HG03196 (cell line): ENCODE results near the gene EFNA5.

ENCODE experiments used
- ATAC-seq: cut with Tn5 transposase; IDR thresholded peaks from one replicate; pipeline ENCODE4 v1.9.1; 2021; ENCODE audit not compliant: unreplicated experiment

Gene EFNA5

DNA sequence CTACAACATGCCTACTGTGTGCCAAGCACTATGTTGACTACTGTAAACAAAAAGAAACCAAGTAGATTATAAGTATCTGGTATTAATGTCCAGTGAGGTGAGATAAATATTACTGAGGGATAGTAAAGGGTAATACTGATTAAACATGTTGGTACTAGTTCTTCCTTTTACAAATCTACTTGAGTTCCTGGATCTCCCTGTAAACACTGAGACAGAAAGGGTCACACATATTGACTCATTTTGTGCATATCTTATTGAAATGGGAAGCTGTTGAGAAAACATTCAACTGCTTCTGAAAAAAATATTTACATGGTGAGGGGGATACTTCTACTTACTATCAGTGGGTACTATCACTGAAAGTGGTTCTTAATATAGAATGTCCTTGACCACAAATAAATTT is 24.3 kb downstream of the EFNA5 start:
- no peak for ATAC-seq

DNA sequence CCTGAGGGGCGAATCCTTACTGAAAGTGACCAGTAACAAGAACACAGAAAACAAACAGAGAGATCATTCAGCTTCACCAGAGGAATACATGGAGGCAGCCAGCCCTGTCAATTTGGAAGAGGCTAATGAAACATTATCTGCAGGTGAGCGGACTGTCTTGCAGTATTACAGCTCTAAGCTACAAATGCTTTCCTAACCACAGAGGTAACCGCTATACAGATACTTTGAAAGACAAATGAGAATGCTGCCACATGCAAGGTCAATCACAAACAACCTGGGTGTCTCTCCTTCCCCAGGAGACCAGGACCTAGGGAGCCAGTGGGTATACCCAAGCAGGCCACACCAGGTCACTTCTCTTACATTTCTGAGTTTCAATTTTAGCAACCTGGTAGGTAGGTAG is 30.2 kb downstream of the EFNA5 start:
- ATAC-seq = no peak

DNA sequence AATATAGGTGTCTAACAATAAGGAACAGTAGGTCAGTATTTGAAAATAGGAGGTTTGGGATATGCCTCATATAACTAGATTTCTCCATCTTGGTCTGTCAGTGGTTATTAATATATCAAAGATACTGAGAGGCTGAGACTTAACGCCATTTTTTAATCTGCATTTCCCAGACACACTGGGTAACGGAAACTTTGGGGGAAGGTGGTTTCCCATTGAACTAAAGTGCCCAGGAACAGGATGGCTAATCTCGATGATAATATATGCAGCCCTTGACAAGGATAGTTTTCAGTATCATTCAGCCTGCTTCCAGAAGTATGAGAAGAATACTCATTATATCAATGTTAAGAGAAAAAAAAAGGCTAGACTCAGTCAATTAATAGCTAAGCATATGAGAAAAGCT is 30.7 kb downstream of the EFNA5 start:
- ATAC-seq = no peak

DNA sequence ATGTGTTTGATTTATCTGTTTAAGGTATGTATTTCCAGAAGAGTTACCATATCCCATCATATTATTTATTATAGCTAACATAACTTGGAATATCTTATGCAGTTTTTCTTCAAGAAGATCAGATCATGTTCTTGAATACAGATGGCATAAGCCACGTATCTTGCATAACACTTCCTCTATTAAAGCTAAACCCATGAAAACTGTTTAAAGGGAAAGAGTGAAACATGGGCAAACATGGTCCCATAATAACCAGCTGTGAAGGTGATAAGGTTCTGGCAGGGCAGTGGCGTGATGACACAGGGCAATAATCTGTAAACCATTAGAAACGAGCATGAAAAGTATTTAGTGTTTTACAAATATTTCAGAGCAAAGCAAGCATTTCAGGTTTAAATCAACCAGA is 34.2 kb downstream of the EFNA5 start:
- no peak for ATAC-seq

DNA sequence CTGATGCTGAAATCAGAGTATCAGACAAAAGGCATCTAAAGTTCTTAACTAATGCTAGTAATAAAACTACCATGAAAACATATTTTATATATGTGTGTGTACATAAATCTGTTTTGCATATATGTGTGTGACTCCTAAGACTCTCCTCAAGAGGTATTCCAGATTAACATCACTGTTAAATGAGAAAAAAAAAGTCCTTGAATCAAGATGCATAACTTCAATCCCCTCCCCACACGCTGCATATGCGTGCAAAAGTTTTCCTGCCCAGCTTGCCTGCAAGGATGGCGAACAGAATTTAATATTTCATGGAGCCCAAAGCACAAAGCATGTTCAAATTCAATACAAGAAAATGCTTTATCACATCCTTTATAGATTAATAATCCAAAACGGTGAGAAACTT is 34.7 kb downstream of the EFNA5 start:
- ATAC-seq = no peak

DNA sequence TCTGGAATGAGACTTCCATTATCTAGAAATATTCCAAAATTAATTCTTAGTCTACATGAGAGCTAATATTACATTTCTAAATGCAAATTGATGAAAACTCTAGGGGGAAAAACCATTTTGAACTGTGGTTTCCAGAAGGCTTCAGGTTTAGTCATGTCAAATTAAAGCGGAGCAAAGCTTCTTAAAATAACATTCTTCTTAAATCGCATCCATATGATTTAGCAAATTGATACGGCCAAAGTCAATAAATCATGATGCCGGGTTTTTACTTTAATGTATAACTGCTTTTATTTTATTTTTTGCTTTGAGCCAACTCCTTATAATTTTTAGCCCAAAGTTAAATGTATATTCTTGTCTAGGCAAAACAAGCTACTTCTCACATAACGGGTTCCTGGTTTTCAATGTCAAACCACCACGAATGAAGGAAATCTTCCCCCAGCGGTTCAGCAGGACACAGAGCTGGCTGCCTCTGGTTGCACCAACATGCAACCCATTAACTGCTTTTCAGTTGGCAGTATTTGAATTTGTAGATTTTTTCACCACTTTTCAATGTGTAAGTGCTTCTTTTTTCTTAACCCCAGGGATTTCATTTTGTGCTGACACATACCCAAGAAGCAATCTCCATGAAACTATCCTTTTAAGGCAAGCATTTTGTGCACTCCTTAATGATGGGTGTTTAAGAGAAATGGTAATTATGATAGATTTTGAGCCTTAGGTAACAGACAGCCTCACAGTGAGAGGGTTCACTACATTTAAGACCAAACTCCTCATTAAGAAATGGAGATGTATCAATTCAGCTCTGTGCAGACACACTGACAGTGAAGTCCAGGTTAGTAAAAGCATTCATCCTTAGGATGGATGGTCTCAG is 35.5 kb downstream of the EFNA5 start:
- no peak for ATAC-seq

DNA sequence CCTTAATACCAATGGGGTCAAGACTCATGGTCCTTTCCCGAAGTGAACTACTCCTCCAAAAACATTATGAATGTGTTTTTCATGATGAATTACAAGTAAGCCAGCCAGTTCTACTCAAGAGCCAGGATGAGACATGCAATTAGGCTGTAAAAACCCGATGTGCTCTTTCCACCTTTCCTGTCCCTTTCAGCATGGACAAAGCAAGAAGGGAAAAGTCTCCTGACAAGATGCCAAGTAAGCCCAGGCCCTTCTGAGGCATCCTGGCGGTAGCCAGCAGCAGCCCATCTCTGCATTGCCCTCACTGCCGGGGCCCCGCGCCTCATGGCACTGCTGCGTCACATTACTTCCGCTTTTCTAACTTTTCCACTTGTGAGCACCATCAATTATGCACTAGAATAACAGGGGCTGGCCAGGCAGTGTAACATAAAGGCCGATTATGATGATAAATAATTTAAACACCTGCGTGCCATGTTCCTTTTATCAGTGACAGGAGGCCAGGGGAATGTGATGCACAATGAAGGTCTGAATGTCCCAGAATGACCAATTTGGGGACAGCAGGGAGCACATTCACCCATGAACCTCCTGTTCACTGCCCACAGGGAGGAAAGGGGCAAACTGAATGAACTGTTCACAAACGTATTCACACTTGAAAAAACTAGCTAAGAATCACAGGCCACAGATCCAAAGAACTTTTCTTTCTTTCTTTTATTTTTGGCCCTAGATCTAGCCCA is 37.4 kb downstream of the EFNA5 start:
- ATAC-seq = no peak

DNA sequence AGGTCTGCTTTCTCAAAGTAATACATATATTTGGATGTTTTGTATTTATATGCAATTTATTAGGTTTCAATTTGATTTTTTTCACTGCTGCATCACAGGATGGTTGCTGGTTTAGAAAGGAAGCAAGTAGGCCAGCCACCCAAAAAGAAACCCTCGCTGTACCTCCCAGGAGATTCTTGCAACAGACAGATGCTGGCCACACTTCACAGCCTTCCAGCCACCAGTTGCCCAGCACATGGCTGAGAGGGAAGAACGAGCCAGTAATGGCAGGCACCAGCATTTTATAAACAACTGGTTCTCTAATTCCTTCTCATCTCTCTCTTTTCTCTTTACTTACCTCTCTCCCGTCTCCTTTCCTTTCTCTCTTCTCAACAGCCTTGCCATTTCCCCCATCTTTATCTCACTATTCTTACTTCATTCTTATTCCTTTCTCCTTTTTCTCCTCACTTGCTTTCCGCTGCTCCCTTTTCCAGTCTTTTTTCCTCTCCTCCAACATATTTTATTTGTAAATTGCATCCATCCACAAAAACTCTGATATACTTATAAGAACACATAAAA is 38.9 kb downstream of the EFNA5 start:
- ATAC-seq = no peak

DNA sequence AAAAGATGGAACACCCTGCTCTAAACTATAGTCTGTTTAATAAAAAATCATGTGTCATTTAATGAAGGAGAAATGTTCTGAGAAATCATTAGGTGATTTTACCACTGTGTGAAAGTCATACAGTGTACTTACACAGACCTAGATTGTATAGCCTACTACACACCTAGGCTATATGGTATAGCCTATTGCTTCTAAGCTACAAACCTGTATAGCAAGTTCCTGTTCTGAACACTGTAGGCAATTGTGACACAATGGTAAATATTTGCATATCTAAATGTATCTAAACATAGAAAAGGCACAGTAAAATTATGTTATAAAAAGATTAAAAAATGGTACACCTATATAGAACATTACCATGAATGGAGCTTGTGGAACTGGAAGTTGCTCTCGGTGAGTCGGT is 40.6 kb downstream of the EFNA5 start:
- ATAC-seq = no peak

DNA sequence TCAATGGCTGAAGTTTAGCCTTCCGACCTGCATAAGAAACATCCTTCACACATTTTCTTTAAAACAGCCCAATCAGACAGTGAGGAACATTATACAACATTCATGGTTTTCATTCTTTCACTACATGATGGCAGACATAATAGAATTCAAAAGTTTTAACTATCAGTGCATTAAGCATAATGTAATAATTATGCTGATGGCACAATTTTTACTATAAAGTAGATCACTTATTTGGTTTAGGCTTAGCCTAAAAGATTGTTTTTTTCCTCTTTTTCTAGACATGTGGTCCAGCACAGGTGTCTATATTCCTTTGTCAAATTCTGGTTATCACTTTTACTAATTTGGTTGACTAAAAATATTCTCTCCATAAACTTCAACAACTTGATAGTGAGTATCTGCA is 46.5 kb downstream of the EFNA5 start:
- ATAC-seq = no peak

DNA sequence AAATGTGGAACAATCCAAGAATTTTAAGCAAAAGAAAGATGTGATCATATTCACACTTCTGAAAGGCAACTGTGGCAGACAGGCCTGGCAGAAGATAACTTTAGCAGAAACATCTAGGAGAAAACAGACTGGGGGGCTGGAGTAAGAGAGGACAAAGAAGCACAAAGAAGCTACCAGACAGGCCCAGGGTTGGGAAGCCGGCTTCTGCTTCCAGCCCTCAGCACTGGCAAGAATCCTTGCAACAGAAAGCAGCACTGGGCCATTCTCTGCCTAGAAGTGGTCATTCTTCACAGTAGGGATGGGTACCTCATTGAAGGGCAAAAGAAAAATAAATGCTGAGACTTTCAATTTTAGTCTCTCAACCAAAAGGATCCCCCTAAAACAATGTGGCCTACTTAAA is 49.6 kb downstream of the EFNA5 start:
- no peak for ATAC-seq

DNA sequence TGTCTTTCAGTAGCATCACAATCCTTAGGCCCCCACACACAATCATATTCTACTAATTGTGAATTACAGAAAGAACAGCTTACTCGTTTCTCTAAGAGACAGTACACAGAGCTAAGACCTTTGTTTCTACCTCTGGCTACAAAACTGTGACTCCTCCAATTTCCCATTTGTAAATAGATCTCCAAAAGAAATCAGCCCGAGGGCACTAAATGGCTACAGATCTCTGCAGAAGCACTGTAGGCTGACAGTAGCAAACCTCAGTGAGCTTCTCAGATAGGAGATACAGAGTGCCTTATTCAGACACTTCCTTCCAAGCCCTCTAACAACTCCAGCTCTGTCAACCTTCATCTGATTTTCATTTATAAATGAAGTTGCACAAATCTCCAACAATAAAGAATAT is 51.0 kb downstream of the EFNA5 start:
- no peak for ATAC-seq

DNA sequence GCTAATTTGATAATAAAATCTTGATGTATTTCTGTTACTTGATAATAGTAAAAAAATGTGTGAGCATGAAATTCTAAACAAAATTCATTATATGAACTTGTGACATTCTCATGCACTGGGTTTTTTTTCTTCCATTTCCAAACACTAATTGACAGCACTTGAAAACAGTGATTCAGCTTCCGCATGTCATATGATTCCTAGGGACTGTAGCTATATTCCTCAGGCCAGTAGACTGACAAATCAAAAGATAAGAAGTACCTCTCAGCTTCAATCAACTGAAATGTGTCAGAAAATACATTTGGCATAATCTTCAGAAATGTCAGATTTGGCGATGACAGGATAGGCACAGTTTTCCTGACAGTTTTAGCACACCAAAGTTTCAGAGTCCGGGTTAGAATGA is 52.5 kb downstream of the EFNA5 start:
- no peak for ATAC-seq

DNA sequence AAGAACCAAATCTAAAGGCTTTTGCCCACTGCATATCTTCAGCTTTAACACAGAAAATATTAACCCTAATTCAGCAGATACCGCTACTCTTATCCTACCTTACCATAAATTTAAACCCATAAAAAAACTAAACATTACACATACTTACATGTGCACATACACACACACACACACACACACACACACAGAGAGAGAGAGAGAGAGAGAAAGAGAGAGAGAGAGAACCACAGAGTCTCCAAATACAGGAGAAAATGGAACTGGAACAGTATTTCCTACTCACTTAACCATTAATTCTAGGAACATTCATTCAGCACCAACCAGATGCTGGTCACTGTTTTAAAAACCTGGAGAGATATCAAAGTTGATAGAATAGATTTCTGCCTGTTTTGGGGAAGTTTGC is 53.7 kb downstream of the EFNA5 start:
- ATAC-seq = no peak

DNA sequence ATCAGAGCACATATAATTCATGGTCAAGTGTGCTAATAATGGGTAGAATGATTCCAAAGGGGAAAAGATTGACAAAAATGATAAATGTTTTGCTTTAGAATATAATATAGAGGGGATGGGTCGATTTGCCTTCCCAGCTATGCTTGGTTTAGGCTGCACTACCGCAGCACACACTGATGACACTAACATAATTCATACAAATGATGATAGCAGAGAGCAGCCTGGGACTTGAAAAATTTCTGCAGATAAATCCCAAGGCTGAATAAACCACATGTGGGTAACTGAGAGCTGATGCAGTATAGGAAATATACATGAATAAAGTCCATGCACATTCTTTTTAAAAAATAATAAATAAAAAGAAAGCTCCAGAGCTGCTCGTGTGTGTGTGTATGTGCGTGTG is 54.5 kb downstream of the EFNA5 start:
- no peak for ATAC-seq

DNA sequence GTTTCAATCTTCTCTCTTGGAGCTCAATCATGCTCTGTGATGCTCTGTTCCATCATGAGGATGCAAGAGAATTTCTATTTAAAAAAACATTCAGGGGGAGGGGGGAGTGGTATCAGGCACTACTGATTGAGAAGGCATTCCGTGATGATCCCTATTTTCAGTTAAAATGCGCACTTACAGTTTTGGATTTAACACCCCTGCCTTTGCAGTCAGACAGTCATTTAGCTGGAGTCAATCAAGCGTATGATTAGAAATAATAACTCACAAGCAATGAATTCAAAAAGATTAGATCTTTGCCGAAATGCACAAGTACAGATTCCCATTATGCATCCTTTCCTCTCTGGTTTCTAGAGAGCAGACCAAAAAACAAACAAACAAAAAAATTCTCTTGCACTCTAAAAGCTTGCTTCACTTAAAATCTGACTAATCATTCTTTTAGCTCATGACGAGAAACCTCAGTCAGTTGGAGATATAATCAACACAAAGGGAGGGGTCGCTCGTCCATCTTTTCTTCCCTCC is 55.4 kb downstream of the EFNA5 start:
- ATAC-seq = no peak

DNA sequence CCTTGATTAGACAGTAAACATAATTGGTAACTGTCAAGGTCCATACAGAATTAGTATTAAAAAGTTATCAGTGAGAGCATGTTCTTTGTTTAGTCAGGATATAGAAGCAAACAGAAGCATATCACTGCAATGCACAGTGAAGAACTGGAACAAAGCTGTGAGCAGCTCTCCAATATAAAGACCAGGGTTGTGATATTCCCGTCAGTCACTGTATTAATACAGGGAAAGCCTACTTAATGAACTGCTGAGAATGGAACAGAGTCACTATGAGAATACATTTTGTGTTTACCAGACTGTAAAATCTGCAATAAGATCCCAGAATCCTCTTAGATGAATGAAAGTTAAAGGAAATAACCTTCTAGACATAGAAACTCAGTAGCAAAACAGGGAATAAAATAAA is 58.2 kb downstream of the EFNA5 start:
- no peak for ATAC-seq

DNA sequence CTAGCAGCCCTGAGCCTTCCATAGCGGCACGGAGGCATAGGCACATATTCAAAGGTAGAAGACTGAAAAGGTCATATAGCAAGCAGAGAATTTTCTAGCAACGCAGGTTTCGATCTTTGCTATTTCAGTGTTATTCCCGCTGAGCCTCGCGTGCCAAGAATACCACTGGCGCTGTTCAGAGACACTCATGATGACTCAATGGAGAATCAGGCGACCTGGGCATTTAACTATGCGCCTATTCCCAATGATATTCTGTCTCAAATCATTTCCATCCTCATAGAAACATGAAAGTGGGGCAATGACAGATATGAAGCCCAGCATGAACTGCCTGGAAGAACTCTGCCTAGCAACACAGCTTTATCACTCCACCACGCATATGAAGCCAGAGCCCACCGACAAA is 59.9 kb downstream of the EFNA5 start:
- no peak for ATAC-seq

DNA sequence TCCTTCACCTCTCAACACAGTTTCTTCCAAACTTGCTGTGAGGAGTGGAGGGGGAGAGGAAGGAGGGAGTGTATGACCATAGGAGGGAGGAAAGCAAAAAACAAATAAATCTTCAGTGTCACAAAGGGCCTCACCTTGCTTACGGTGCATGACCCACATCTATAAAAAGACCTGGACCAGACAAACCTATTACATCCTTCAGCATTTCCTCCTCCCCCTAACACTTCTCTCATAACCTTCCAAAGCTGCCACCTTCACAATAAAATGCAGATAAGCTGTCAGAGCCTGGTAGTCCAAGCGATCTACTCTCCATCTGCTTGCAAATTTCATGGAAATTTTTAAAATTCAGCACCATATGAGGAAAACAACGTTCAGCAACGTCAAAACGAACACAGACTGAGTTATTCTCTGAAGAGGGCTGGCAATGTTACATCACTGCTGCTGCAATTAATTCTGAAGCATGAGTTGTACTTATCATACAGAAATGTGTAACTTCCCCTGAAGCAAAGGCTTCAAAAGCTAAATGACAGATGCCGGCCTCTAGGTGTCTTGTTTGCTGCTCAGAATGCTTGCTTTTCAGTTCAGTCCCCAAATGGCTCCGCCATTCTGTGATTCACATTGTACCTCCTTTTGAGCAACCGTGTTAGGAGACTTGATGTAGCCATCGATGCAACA is 62.9 kb downstream of the EFNA5 start:
- ATAC-seq = no peak

DNA sequence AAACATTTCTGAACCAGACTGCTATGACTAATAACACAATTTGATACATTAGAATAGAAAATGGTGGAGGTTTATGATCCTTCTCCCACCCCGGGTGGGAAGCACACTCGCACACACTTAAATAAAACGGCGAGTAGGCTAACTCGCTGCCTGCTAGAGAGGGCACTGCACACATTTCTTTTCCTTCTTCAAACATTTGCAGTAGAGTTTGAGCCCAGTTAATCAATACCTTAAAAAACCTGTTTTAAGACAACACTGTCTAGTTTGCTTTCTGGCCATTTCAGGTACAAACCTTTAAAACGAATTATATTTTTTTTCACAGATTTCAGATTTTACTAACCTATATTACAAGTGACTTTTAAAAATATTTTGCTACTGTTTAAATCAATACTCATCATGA is 63.5 kb downstream of the EFNA5 start:
- no peak for ATAC-seq

DNA sequence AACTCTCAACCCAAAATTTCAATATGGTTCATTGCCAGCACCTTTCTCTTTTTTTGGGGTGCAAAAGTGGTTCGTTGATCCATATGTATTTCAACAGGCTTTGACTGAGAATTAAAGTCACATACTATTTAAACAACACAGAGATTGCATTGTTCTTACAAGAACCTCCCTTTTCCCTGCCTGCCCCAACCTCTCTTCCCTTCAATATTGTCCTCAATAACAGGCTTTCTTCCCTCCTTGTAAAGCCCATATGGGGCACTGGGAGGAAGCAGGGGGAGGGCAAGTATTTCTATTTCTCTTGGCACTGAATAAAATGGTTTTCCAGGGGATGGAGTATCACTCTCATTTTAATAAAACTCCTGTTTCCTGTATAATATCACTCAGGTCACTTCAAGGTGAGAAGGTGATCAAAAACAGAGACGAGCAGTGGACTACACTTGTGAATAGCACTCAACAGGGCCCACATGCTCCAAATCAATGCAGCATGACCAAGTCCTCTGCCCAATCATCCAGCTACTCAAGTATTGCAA is 65.1 kb downstream of the EFNA5 start:
- ATAC-seq = no peak
